HepG2 (cell line): ENCODE results near the gene JMJD7.

ENCODE experiments used
- CEBPB ChIP-seq: IDR thresholded peaks from 2 replicates; pipeline ENCODE4 v1.6.1; 2011; ENCODE audit warnings: low read depth, low read length, improper control_type of control experiment, borderline replicate concordance
- CTCF ChIP-seq: sonication (generic); formaldehyde crosslinking; IDR thresholded peaks from 2 replicates; pipeline ENCODE4 v1.5.0; 2020; ENCODE audit warnings: mild to moderate bottlenecking, missing genetic modification reagents, moderate library complexity
- JUND ChIP-seq: sonication (generic); formaldehyde crosslinking; IDR thresholded peaks from 2 replicates; pipeline ENCODE4 v1.8.0; 2022; ENCODE audit warnings: mild to moderate bottlenecking, missing genetic modification reagents
- MAF1 ChIP-seq: sonication (generic); formaldehyde crosslinking; IDR thresholded peaks from 2 replicates; pipeline ENCODE4 v1.5.0; 2020; ENCODE audit warnings: missing genetic modification reagents, borderline replicate concordance
- ZC3H13 ChIP-seq: sonication (generic); formaldehyde crosslinking; IDR thresholded peaks from 2 replicates; pipeline ENCODE4 v1.8.1; 2023; ENCODE audit warnings: mild to moderate bottlenecking, missing genetic modification reagents, moderate library complexity
- ZNF292 ChIP-seq: sonication (generic); formaldehyde crosslinking; IDR thresholded peaks from 2 replicates; pipeline ENCODE4 v1.8.1; 2022; ENCODE audit warnings: mild to moderate bottlenecking, low read depth, missing genetic modification reagents, borderline replicate concordance
- ZSCAN12 ChIP-seq: sonication (generic); formaldehyde crosslinking; IDR thresholded peaks from 2 replicates; pipeline ENCODE4 v1.9.0; 2021; ENCODE audit warnings: mild to moderate bottlenecking, missing genetic modification reagents
- TF ChIP-seq, protein P1 (sequence below): sonication (generic); formaldehyde crosslinking; IDR thresholded peaks from 2 replicates; pipeline ENCODE4 v1.4.0; 2020; ENCODE audit warnings: missing genetic modification reagents
- TF ChIP-seq, protein P2 (sequence below): IDR thresholded peaks from 2 replicates; pipeline ENCODE4 v1.6.1; 2016; ENCODE audit warnings: mild to moderate bottlenecking
- TF ChIP-seq, protein P3 (sequence below), 2 experiments: IDR thresholded peaks; 2 replicates each; pipeline ENCODE4 v1.6.1; 2011 to 2012; ENCODE audit warnings: low read length in 2 of 2, borderline replicate concordance in 1 of 2, low read depth in 1 of 2, mild to moderate bottlenecking in 1 of 2, moderate library complexity in 1 of 2

- TF ChIP-seq ZC3H13, result no peak
- TF ChIP-seq MAF1 (CRISPR knock-in tag), result no peak
- no peak for TF ChIP-seq JUND (CRISPR knock-in tag)
- no peak for TF ChIP-seq ZNF292 (CRISPR knock-in tag)
- TF ChIP-seq, protein P1, sequence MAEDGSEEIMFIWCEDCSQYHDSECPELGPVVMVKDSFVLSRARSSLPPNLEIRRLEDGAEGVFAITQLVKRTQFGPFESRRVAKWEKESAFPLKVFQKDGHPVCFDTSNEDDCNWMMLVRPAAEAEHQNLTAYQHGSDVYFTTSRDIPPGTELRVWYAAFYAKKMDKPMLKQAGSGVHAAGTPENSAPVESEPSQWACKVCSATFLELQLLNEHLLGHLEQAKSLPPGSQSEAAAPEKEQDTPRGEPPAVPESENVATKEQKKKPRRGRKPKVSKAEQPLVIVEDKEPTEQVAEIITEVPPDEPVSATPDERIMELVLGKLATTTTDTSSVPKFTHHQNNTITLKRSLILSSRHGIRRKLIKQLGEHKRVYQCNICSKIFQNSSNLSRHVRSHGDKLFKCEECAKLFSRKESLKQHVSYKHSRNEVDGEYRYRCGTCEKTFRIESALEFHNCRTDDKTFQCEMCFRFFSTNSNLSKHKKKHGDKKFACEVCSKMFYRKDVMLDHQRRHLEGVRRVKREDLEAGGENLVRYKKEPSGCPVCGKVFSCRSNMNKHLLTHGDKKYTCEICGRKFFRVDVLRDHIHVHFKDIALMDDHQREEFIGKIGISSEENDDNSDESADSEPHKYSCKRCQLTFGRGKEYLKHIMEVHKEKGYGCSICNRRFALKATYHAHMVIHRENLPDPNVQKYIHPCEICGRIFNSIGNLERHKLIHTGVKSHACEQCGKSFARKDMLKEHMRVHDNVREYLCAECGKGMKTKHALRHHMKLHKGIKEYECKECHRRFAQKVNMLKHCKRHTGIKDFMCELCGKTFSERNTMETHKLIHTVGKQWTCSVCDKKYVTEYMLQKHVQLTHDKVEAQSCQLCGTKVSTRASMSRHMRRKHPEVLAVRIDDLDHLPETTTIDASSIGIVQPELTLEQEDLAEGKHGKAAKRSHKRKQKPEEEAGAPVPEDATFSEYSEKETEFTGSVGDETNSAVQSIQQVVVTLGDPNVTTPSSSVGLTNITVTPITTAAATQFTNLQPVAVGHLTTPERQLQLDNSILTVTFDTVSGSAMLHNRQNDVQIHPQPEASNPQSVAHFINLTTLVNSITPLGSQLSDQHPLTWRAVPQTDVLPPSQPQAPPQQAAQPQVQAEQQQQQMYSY (CRISPR knock-in tag), result no peak
- no peak for TF ChIP-seq CEBPB
- TF ChIP-seq, protein P2, sequence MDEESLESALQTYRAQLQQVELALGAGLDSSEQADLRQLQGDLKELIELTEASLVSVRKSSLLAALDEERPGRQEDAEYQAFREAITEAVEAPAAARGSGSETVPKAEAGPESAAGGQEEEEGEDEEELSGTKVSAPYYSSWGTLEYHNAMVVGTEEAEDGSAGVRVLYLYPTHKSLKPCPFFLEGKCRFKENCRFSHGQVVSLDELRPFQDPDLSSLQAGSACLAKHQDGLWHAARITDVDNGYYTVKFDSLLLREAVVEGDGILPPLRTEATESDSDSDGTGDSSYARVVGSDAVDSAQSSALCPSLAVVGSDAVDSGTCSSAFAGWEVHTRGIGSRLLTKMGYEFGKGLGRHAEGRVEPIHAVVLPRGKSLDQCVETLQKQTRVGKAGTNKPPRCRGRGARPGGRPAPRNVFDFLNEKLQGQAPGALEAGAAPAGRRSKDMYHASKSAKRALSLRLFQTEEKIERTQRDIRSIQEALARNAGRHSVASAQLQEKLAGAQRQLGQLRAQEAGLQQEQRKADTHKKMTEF (CRISPR knock-in tag), result no peak
- no peak for TF ChIP-seq ZSCAN12 (CRISPR knock-in tag)
- TF ChIP-seq, protein P3, sequence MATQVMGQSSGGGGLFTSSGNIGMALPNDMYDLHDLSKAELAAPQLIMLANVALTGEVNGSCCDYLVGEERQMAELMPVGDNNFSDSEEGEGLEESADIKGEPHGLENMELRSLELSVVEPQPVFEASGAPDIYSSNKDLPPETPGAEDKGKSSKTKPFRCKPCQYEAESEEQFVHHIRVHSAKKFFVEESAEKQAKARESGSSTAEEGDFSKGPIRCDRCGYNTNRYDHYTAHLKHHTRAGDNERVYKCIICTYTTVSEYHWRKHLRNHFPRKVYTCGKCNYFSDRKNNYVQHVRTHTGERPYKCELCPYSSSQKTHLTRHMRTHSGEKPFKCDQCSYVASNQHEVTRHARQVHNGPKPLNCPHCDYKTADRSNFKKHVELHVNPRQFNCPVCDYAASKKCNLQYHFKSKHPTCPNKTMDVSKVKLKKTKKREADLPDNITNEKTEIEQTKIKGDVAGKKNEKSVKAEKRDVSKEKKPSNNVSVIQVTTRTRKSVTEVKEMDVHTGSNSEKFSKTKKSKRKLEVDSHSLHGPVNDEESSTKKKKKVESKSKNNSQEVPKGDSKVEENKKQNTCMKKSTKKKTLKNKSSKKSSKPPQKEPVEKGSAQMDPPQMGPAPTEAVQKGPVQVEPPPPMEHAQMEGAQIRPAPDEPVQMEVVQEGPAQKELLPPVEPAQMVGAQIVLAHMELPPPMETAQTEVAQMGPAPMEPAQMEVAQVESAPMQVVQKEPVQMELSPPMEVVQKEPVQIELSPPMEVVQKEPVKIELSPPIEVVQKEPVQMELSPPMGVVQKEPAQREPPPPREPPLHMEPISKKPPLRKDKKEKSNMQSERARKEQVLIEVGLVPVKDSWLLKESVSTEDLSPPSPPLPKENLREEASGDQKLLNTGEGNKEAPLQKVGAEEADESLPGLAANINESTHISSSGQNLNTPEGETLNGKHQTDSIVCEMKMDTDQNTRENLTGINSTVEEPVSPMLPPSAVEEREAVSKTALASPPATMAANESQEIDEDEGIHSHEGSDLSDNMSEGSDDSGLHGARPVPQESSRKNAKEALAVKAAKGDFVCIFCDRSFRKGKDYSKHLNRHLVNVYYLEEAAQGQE (IDR thresholded peaks at IDR 0.05; ENCODE audit: borderline replicate concordance in 1 of 2, low read depth in 1 of 2, low read length in 2 of 2), result no peak
- no peak for TF ChIP-seq CTCF (CRISPR knock-in tag)
These were observed 30.5 kb upstream of the JMJD7 start for GRCh38 chr15:41797201-41797944.
